Stimulated activated CD8-positive, alpha-beta memory T cell treated with anti-CD3 and anti-CD28 coated beads, Interleukin-4, amount 100 ng/mL, for 48 hours (primary cell): Measurements from ENCODE around the gene RNF150.

Source experiments
- DNase-seq: peaks from one replicate; pipeline ENCODE4 v3.0.0-alpha.2; 2020

RNF150 gene

GRCh38 chr4:141130947-141131605, 2.2 kb downstream of the RNF150 start:
- no peak for DNase-seq

GRCh38 chr4:141127884-141128283, 5.4 kb downstream of the RNF150 start:
- DNase-seq = no peak

GRCh38 chr4:141126769-141127168, 6.5 kb downstream of the RNF150 start:
- no peak for DNase-seq

GRCh38 chr4:141124224-141124623, 9.0 kb downstream of the RNF150 start:
- DNase-seq = no peak

GRCh38 chr4:141121768-141122454, 11.4 kb downstream of the RNF150 start:
- DNase-seq = no peak

GRCh38 chr4:141121101-141121500, 12.2 kb downstream of the RNF150 start:
- DNase-seq = no peak

GRCh38 chr4:141120036-141120593, 13.2 kb downstream of the RNF150 start:
- no peak for DNase-seq

- DNase-seq = no peak
Measured at GRCh38 chr4:141119071-141119470, 14.2 kb downstream of the RNF150 start.

- DNase-seq = no peak
Measured at GRCh38 chr4:141118381-141118780, 14.9 kb downstream of the RNF150 start.

GRCh38 chr4:141117935-141118334, 15.3 kb downstream of the RNF150 start:
- no peak for DNase-seq

GRCh38 chr4:141109983-141110382, 23.3 kb downstream of the RNF150 start:
- DNase-seq = no peak

GRCh38 chr4:141107927-141108326, 25.3 kb downstream of the RNF150 start:
- no peak for DNase-seq

- no peak for DNase-seq
Measured at GRCh38 chr4:141102367-141102766, 30.9 kb downstream of the RNF150 start.

GRCh38 chr4:141101511-141101910, 31.8 kb downstream of the RNF150 start:
- no peak for DNase-seq

- no peak for DNase-seq
Measured at GRCh38 chr4:141099326-141099725, 33.9 kb downstream of the RNF150 start.

GRCh38 chr4:141098163-141098562, 35.1 kb downstream of the RNF150 start:
- no peak for DNase-seq

GRCh38 chr4:141090473-141090872, 42.8 kb downstream of the RNF150 start:
- DNase-seq = no peak

GRCh38 chr4:141081921-141082395, 51.3 kb downstream of the RNF150 start:
- DNase-seq = no peak

- DNase-seq = no peak
Measured at GRCh38 chr4:141080668-141081067, 52.6 kb downstream of the RNF150 start.

GRCh38 chr4:141079393-141079930, 53.8 kb downstream of the RNF150 start:
- no peak for DNase-seq

GRCh38 chr4:141078871-141079270, 54.4 kb downstream of the RNF150 start:
- no peak for DNase-seq

GRCh38 chr4:141077611-141078225, 55.6 kb downstream of the RNF150 start:
- DNase-seq = no peak

- no peak for DNase-seq
Measured at GRCh38 chr4:141075553-141075952, 57.7 kb downstream of the RNF150 start.
